Heart left ventricle (tissue), 16 donors: ENCODE measurements around the gene MN1. TPM values are rescaled to one million over a fixed set of nuclear protein-coding genes. Genes with fewer than 3 reads are reported as not detected.

Experiments
- ATAC-seq, 4 donors: fragments of 200-7000 bp; cut with Tn5 transposase; one replicate each; pipeline ENCODE4 v1.9.1; 2020 to 2022; ENCODE audit warnings: moderate library complexity in 4 of 4, mild to moderate bottlenecking in 3 of 4, moderate number of reproducible peaks in 1 of 4
- DNase-seq, 5 donors: peaks; one replicate each; pipeline ENCODE4 v3.0.0-alpha.2; 2020
- H3K27ac ChIP-seq, 12 donors: fragments of 200-600 bp; sonication (generic) in 4 of 12; one replicate each; pipeline versions ENCODE4 v1.5.0 to v1.8.0; 2016 to 2022; ENCODE audit warnings: mild to moderate bottlenecking in 2 of 12
- H3K27me3 ChIP-seq, 9 donors: fragments of 200-600 bp; sonication (generic) in 2 of 9; one replicate each; pipeline versions ENCODE4 v1.5.1 to v1.8.0; 2016 to 2022; ENCODE audit warnings: mild to moderate bottlenecking in 3 of 9
- H3K36me3 ChIP-seq, 9 donors: fragments of 200-600 bp; sonication (generic) in 2 of 9; one replicate each; pipeline versions ENCODE4 v1.5.0 to v1.8.0; 2018 to 2022; ENCODE audit warnings: mild to moderate bottlenecking in 2 of 9
- H3K4me1 ChIP-seq, 12 donors: fragments of 200-600 bp; sonication (generic) in 4 of 12; one replicate each; pipeline versions ENCODE4 v1.5.0 to v1.8.0; 2016 to 2022; ENCODE audit warnings: mild to moderate bottlenecking in 3 of 12
- H3K4me3 ChIP-seq, 12 donors: fragments of 200-600 bp; sonication (generic) in 4 of 12; one replicate each; pipeline versions ENCODE4 v1.5.0 to v1.8.0; 2017 to 2022; ENCODE audit warnings: mild to moderate bottlenecking in 9 of 12, moderate library complexity in 4 of 12
- H3K9me3 ChIP-seq, 12 donors: fragments of 200-600 bp; sonication (generic) in 4 of 12; one replicate each; pipeline versions ENCODE4 v1.5.0 to v1.8.0; 2016 to 2022; ENCODE audit warnings: mild to moderate bottlenecking in 1 of 12
- POLR2A ChIP-seq, 2 donors: fragments of 450-650 bp; IDR thresholded peaks; one replicate each; pipeline ENCODE4 v1.6.1; 2017; ENCODE audit warnings: antibody characterized with exemption in 2 of 2, mild to moderate bottlenecking in 2 of 2, moderate library complexity in 2 of 2
- WGBS, 4 donors: extraction: QIAGEN DNeasy Blood & Tissue Kit in 2 of 4; methylation state at CpG; one replicate each; pipeline versions ENCODE4 v1.1.5 to v1.1.7; 2013 to 2018; 5-methylcytosine and 5-hydroxymethylcytosine counted together
- intact Hi-C, 10 donors: fragments of 100-400 bp; cut with DNase I; formaldehyde crosslinking; loops; one replicate each; pipeline versions ENCODE4 v1.11.1 to v1.14.2; 2022
- polyA plus RNA-seq, 2 donors: library from polyadenylated mRNA; stranded (reverse); fragments of 200-250 nt; gene quantifications; one replicate each; pipeline ENCODE4 v1.2.3, GENCODE V29; 2013
- total RNA-seq, 9 donors: library from RNA; depleted of rRNA in 2 of 9; stranded (reverse); fragments of >200 nt in 2 of 9; fragmentation: NEBNext Ultra II Directional in 3 of 9; extraction: Animal tissue kit (Norgen Biotek cat#: 25700) in 3 of 9; gene quantifications; one replicate each; pipeline versions ENCODE4 v1.1.0 to v1.2.4, GENCODE V29; 2016 to 2023
- TF ChIP-seq, protein P1 (sequence below), 12 donors: fragments of 200-600 bp; sonication (generic) in 4 of 12; IDR thresholded peaks; one replicate each; pipeline versions ENCODE4 v1.5.0 to v1.8.0; 2018 to 2022; ENCODE audit warnings: antibody characterized with exemption in 12 of 12, mild to moderate bottlenecking in 5 of 12
- donor health status: ischemic (EF 13 %, LVEDD 7.1; RV severe dilation, severe dysfunction).
- donor health status: healthy with polysubstance abuse.
- donor health status: DM: no; HTN: yes; CAD: no.
- donor health status: DM: no; HTN: no; CAD: no.
- donor health status: ischemic (EF 25% LVEDD 6.9; RV normal size, moderate dysfunction).
- donor health status: ischemic (EF 25% LVEDD 5.7; RV mildly dilated, moderate dysfunction).
- donor health status: healthy.
- donor health status: DM: yes; HTN: yes; CAD: no.
- donor health status: ischemic (EF 35%, LVEDD 5.7; RV mildly dilated, moderate dysfunction).
- donor health status: nonischemic (EF 11% LVEDD 7.7; RV severe dilation, severe dysfunction).
- donor health status: DM: yes; HTN: yes; CAD: no.
- donor health status: PGD.
- donor health status: ischemic (EF 29% LVEDD 5.4; RV normal size, mild dysfunction).
- donor health status: nonischemic (EF 23%, LVEDD 6.1; RV moderate dilation, normal function).

The MN1 gene
- total and polyA plus RNA-seq, 11 donors, result 1.7 to 10.3 (median 4.9) TPM

DNA sequence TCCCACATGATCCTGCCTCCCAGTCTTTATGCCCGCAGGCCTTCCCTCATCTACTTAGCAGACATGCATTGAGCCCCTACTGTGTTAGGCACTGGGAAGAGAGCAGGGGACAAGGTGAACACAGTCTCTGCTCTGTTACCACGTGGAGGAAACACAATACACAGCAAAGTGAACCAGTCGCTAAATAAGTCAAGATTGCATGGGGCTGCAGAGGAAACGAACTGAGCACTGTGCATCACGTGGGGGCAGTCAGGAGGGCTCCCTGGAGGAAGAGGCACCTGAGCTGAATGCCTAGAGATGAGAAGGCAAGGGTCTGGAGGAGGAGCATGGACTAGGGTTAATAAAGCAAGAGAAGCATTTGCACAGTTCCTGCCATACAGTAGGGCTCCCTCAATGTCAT is 102.7 kb downstream of the MN1 start:
- Histone ChIP-seq H3K27ac (no peak overlapping the region), H3K4me1 (no peaks in the 10 kb centered on the region), H3K9me3 (peaks cover 0 to 18% (median 6%) of the 10 kb centered on the region in 12 donors), H3K27me3 (no peaks in the 10 kb centered on the region), H3K4me3 (no peak overlapping the region), H3K36me3 (no peaks in the 10 kb centered on the region)
- no peak for DNase-seq
- no peak for ATAC-seq
- TF ChIP-seq, protein P1, sequence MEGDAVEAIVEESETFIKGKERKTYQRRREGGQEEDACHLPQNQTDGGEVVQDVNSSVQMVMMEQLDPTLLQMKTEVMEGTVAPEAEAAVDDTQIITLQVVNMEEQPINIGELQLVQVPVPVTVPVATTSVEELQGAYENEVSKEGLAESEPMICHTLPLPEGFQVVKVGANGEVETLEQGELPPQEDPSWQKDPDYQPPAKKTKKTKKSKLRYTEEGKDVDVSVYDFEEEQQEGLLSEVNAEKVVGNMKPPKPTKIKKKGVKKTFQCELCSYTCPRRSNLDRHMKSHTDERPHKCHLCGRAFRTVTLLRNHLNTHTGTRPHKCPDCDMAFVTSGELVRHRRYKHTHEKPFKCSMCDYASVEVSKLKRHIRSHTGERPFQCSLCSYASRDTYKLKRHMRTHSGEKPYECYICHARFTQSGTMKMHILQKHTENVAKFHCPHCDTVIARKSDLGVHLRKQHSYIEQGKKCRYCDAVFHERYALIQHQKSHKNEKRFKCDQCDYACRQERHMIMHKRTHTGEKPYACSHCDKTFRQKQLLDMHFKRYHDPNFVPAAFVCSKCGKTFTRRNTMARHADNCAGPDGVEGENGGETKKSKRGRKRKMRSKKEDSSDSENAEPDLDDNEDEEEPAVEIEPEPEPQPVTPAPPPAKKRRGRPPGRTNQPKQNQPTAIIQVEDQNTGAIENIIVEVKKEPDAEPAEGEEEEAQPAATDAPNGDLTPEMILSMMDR (IDR thresholded peaks at IDR 0.05), result no peak
- no peak for TF ChIP-seq POLR2A (IDR thresholded peaks at IDR 0.05)
- WGBS, 4 donors, result 67 to 74% (median 72%) methylated on average over 5 of the region's 5 CpGs
- intact Hi-C loops, result no loop called here

Other genes with a start within 250 kb of the MN1 start
- gene PITPNB, start 117.5 kb upstream of the MN1 start, total RNA-seq, result 10 to 100 TPM; 20.8 to 84.7 (median 63.1) TPM
- 10 to 100 TPM; 13.6 to 32.3 TPM for gene PITPNB, start 117.5 kb upstream of the MN1 start, polyA plus RNA-seq